Fibroblast of skin of right biceps (primary cell): Measurements from ENCODE around the gene GSTA4.
"Not testable (repeated sequence)": the region's sequence is repeated elsewhere in the genome, so short reads cannot be mapped to it uniquely, and the experiment has no call there.

ENCODE experiments used
- DNase-seq: peaks from one replicate; pipeline ENCODE4 v3.0.0-alpha.2; 2013

Gene GSTA4

DNA sequence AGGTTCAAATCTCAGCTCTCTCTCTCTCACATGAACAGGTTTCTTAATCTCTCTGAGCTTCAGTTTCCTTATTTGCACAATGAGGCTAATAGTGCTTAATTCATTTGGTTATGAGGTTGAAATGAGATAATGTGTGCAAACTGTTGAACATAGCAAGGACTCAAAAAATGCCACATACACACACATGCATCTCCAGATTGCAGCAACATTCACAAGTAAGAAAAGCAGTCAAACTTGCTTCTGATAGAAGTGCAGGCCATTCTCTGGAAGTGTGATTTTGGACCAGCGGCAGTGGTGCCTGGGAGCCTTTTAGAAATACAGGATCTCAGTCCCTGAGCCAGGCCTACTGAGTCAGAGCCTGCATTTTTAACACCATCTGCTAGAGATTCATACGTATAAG, 25.7 kb downstream of the GSTA4 start:
- no peak for DNase-seq

GRCh38 chr6:52966101-52966500, 29.0 kb downstream of the GSTA4 start:
- DNase-seq: no peak

- DNase-seq: no peak
These were observed 29.7 kb downstream of the GSTA4 start for GRCh38 chr6:52965380-52965779.

GRCh38 chr6:52964318-52964717, 30.8 kb downstream of the GSTA4 start:
- DNase-seq: no peak

DNA sequence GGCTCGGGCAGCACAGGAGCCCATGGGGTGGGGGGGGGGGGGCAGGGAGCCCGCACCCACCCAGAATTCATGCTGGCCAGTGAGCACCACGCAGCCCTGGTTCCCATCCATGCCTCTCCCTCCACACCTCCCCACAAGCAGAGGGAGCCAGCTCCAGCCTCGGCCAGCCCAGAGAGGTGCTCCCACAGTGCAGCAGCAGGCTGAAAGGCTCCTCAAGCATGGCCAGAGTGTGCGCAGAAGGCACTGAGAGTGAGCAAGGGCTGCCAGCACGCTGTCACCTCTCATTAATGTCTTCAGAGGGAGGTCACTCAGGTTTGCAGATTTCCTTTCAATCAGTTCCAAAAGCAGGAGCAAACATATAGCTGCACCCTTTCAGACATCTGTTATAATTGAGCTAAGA, 32.4 kb downstream of the GSTA4 start:
- no peak for DNase-seq

DNA sequence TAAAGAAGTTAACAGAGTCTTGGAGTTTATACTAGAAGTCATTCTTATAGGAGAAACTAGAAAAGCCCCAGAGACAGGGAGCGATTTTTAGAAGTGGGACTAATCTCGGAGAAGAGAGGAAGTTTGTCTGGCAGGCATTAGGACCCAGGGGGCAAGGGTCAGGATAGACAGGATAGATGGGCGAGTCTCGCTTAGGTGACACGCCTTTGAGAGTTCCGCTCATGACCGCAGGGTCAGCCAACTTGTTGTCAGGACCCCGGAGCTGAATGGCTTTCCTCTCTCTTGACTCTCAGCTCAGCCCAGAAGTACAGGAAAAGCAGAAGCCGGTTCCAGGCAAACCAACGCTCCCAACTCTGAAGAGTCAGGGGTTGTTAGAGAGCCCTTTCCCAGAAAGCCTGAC, 34.1 kb downstream of the GSTA4 start:
- DNase-seq: not testable (repeated sequence)

GRCh38 chr6:52960211-52960610, 34.9 kb downstream of the GSTA4 start:
- not testable (repeated sequence) for DNase-seq

DNA sequence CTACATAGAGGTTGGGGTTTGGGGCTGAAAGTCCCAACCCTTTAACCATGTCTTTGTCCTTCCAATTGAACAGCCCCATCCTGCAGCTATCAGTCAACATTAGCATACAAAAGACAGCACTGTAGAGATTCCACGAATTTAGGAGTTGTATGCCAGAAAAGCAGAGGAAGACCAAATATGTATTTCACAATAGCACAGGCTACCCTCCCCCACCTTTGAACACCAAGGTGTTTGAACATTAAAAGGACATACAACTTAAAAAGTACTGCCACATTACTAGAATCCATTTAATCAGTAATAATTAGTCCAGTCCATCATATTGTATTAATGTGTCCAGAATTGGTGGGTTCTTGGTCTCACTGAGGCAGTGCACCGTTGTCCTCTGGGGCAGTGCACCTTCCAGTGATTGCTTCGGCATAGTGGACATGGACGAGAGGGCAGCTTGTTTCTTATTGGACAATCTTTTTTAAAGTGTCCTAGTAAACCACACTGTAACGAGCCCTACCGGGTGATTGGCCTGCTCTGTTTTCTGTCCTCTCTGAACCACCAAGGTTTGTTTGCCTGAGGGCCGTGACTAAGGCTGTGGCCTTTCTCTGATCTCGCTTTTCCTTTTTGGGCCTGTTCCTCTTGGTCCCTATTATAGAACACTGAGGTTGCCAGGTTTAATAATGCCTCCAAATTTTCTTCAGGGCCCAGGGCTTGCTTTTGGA, 36.4 kb downstream of the GSTA4 start:
- no peak for DNase-seq

GRCh38 chr6:52955871-52956270, 39.2 kb downstream of the GSTA4 start:
- no peak for DNase-seq

- no peak for DNase-seq
These were observed 40.9 kb downstream of the GSTA4 start for GRCh38 chr6:52953911-52954839.

GRCh38 chr6:52946306-52946705, 48.8 kb downstream of the GSTA4 start:
- DNase-seq: no peak

- not testable (repeated sequence) for DNase-seq
These were observed 52.3 kb downstream of the GSTA4 start for GRCh38 chr6:52942821-52943220.

DNA sequence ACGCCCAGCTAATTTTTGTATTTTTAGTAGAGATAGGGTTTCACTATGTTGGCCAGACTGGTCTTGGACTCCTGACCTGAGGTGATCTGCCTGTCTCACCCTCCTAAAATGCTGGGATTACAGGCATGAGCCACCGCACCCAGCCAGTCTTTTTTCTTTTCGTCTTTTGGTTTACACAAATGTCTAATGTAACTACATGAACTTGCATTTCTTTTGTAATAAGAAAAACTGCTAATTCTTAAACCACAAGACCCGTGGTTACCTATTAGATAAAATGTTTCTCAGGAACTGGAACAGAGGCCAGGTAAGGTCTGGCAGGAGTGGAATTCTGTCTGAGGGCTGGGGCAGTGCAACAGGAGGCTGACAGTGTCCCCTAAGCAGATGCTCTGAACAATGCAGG, 52.9 kb downstream of the GSTA4 start:
- DNase-seq: no peak

GRCh38 chr6:52937908-52938307, 57.2 kb downstream of the GSTA4 start:
- DNase-seq: peak; percentile 6

GRCh38 chr6:52933778-52934177, 61.3 kb downstream of the GSTA4 start:
- no peak for DNase-seq

DNA sequence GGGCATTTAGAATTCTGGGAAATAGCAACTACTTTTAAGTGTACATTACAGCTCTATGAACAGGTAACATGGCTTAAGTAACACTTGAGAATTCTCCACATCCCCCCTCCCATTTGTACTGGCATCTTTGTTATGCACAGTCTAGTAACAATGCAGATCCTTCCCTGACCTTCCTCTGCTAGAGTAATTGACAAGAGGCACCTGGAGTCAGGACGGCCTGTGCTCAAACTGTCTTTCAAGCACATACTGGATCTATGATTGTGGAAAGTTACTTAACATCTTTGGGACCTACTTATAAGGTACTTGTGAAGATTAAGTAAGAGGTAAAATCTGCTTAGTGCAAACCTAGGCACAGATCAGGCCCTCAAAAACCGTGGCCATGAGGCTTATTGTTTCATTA, 63.7 kb downstream of the GSTA4 start:
- no peak for DNase-seq

GRCh38 chr6:52929321-52930164, 65.5 kb downstream of the GSTA4 start:
- DNase-seq: peak; percentile 96
